ENCODE measurements around the gene POMP. TPM values are rescaled to one million over a fixed set of nuclear protein-coding genes. Genes with fewer than 3 reads are reported as not detected.

The POMP gene
- total and polyA plus RNA-seq, 2 of the 4 experiments (the other 2 are of a cell fraction), result 60.2 to 68.4 TPM

- no peak for TF ChIP-seq NFE2L2 (IDR thresholded peaks at IDR 0.05; ENCODE audit: low read depth, low read length)
Observed at GRCh38 chr13:28651810-28652401, 7.0 kb upstream of the POMP start (continued).

- Histone ChIP-seq H3K4me2 (ENCODE audit: low read depth, low read length) (no peak overlapping the region), H3K27ac (ENCODE audit: insufficient read depth, low read length) (no peak overlapping the region), H3K4ac (ENCODE audit: low read depth, low read length) (no peak overlapping the region), H3K4me1 (ENCODE audit: control insufficient read depth, insufficient read depth, low read length) (peaks cover 10% of the 10 kb centered on the region), H2AK5ac (ENCODE audit: low read depth, low read length) (no peak overlapping the region), H2AK9ac (replicated peaks; ENCODE audit: low read depth, low read length, poor library complexity) (no peak overlapping the region), H2BK5ac (ENCODE audit: low read depth, low read length, poor library complexity, severe bottlenecking) (no peak overlapping the region), H3K79me1 (ENCODE audit: low read depth in 1 of 2, low read length in 2 of 2) (peaks cover 16 to 60% of the 10 kb centered on the region in 2 experiments), H3K27me3 (ENCODE audit: control insufficient read depth, insufficient read depth, low read length) (no peaks in the 10 kb centered on the region), H3K18ac (ENCODE audit: low read depth, low read length) (no peak overlapping the region), H3K56ac (ENCODE audit: extremely low read depth, insufficient read depth, low read length) (no peak overlapping the region), H3K23ac (ENCODE audit: low read depth, low read length) (no peak overlapping the region), H3K9me1 (ENCODE audit: insufficient read depth, low read length) (peaks cover 12% of the 10 kb centered on the region), H3K36me3 (ENCODE audit: control insufficient read depth, insufficient read depth, low read length) (no peaks in the 10 kb centered on the region), H4K5ac (ENCODE audit: low read depth, low read length) (no peak overlapping the region), H4K20me1 (ENCODE audit: insufficient read depth, low read length) (peaks cover 5% of the 10 kb centered on the region; the same call in 1 of the 2 replicates), H3K14ac (replicated peaks; ENCODE audit: low read depth, low read length) (no peak overlapping the region), H3K9me3 (ENCODE audit: control insufficient read depth, insufficient read depth, low read length) (no peaks in the 10 kb centered on the region), H2BK15ac (ENCODE audit: low read depth, low read length) (no peak overlapping the region), H3K9ac (ENCODE audit: low read depth, low read length) (no peak overlapping the region), H2BK20ac (ENCODE audit: low read depth, low read length) (no peak overlapping the region; the same call in 1 of the 2 replicates), H2AFZ (replicated peaks; ENCODE audit: low read length, poor library complexity) (no peak overlapping the region), H4K91ac (ENCODE audit: insufficient read depth, low read depth, low read length) (no peak overlapping the region), H2BK120ac (ENCODE audit: low read depth, low read length) (no peak overlapping the region), H4K8ac (ENCODE audit: low read depth in 2 of 2, low read length in 2 of 2) (no peak overlapping the region; a peak in 1 of 4 replicates), H3K4me3 (ENCODE audit: insufficient read depth, low read depth, low read length) (no peak overlapping the region)
- ChIA-PET CTCF (no interaction called here), POLR2A (ENCODE audit: unreplicated experiment) (no interaction called here)
- DNase-seq (no peak), ATAC-seq (ENCODE audit: low read depth) (no peak)
- intact Hi-C loops (cut with micrococcal nuclease), result loop anchor here (5.0 to 10.0 kb wide), 3 partner anchors 96 to 608 kb away; no protein-coding TSS in a partner anchor
- no TSS peak for BruUV-seq (replicated peaks)
- TF ChIP-seq CHD1 (IDR thresholded peaks at IDR 0.05; ENCODE audit: low read depth, low read length) (no peak), MAFK (IDR thresholded peaks at IDR 0.05; ENCODE audit: low read depth, low read length) (0 out of 2 replicates have a peak, but pooled peaks have one; percentile 30)
- dilution Hi-C loops (cut with HindIII; ENCODE audit: low sequenced_read_pairs, unreplicated experiment), result no loop called here
- WGBS, 2 experiments (ENCODE audit: extremely low coverage in 2 of 2, insufficient read length in 1 of 2), result no CpG with 5 or more reads among the region's 1 CpG
- in situ Hi-C loops (cut with MboI; ENCODE audit: low sequenced_read_pairs), result no loop called here
Observed at GRCh38 chr13:28653111-28653510, 5.8 kb upstream of the POMP start.

All from IMR-90 (cell line).